GM18951 (cell line): Measurements from ENCODE around the gene SLC38A11.

Experiments used
- POLR2A ChIP-seq: IDR thresholded peaks from 4 replicates; pipeline ENCODE4 v1.6.1; 2011; ENCODE audit warnings: mild to moderate bottlenecking; ENCODE audit not compliant: insufficient read length, insufficient read depth; ENCODE audit errors: extremely low read depth
- in situ Hi-C: fragments of 300-500 bp; cut with MboI; formaldehyde crosslinking; loops from one replicate; pipeline ENCODE4 v1.12.0; 2022; ENCODE audit warnings: low sequenced_read_pairs, mixed read lengths, inconsistent platforms; ENCODE audit not compliant: unreplicated experiment

The SLC38A11 gene

GRCh38 chr2:164896226-164896625 is 59.1 kb downstream of the SLC38A11 start:
- in situ Hi-C loops = no loop called here
- TF ChIP-seq POLR2A = no peak

GRCh38 chr2:164891460-164891859 is 63.9 kb downstream of the SLC38A11 start:
- TF ChIP-seq POLR2A = no peak
- in situ Hi-C loops = no loop called here

DNA sequence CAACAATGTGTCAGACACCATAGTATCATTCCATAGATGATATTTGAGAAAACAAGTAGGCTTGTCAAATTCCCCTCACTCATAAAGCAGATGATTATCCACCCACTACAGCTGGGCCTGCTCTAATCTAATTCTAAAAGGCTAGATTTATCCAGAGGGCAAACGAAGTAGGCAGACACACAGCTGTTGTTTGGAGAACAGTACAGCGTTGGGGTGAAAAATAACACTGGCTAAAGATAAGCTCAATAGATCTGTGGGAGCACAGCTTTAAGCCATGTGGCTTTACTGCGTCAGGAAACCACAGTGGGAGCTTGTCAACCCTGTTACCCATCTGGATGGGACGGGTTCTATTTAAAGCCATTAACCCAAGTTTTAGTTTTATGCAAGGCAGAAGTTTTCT is 64.8 kb downstream of the SLC38A11 start:
- in situ Hi-C loops = no loop called here

DNA sequence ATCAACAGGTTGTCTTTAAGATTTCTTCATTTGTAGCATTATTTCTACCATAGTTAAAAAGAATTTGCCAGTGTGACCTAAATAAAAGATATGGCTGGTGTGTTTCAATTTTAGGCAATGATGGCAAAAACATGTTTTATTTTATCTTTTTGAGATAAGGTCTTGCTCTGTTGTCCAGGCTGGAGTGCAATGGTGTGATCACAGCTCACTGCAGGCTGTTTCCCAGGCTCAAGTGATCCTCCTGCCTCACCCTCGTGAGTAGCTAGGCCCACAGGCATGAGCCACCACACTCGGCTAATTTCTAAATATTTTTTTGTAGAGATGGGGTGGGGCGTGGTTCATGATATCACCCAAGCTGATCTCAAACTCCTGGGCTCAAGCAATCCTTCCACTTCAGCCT is 66.7 kb downstream of the SLC38A11 start:
- in situ Hi-C loops = no loop called here

More for the DNA sequence above, 64.8 kb downstream of the SLC38A11 start:
- no peak for TF ChIP-seq POLR2A

GRCh38 chr2:164887434-164888144 is 67.7 kb downstream of the SLC38A11 start:
- in situ Hi-C loops = no loop called here

More for the DNA sequence above, 66.7 kb downstream of the SLC38A11 start:
- no peak for TF ChIP-seq POLR2A

DNA sequence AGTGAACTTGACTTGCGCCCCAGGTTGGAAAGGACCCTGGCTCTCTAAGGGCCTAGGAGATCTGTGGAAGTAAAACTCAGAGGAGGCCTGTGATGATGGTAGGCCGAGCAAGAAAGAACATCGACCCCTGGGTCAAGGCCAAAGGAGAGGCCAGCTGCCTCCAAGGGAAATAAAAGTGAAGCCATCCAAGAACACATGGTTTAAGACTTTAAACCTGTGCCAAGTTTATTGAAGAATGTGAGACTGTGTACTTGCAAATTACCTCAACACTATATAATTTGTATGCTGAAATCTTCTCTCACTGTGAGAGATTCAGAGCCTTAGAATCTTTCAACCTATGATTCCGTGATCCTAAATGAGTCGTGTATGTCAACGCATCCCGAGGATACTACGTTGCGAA is 73.0 kb downstream of the SLC38A11 start:
- no peak for TF ChIP-seq POLR2A
- in situ Hi-C loops = no loop called here

More at GRCh38 chr2:164887434-164888144, 67.7 kb downstream of the SLC38A11 start:
- no peak for TF ChIP-seq POLR2A

DNA sequence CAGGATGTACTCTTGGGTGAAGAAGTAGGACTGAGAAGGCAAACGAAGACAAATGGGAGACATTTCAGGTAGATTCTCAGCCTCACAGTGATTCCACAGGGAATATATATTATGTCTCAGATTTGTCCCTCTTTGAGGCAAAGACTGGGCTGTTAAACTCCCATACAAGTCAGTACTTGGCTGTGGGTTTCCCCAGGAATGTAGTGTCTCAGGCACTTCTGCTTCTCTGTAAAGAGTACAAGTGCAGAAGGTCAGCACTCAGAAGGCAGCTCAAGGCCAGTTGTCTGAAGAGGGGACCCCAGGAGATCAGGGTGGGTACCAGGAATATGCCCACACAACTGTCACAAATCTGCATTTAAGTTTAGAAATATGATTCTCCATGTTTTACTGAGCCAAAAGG is 73.8 kb downstream of the SLC38A11 start:
- in situ Hi-C loops = no loop called here
- TF ChIP-seq POLR2A = no peak

DNA sequence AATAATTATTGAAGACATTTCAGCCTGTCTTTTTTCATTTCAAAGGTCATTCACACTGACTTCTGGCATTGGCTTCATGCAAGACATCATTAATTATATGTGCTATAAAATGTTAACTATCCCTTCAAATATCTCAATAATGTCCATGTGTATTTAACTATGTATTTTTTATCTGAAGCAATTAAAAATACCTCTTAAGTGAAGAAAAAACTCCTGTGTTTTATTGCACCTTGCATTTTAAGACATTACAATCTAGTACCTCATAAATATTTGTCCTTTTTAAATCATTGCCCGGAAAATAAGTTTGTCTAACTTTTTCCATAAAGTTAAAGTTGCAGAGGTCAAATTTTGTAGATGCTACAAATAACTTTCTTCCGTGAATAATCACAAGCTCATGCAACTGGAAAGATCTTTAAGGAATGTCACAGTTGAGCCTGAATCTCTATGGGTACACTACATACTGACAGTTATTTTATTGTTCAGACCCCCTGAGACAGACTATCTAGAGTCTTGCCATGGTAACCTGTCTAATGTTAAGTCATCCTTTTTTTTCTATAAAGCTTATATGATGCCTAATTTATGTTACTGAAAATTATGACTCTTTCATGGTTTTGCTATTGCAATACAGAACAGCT is 75.3 kb downstream of the SLC38A11 start:
- in situ Hi-C loops = no loop called here
- TF ChIP-seq POLR2A = no peak

DNA sequence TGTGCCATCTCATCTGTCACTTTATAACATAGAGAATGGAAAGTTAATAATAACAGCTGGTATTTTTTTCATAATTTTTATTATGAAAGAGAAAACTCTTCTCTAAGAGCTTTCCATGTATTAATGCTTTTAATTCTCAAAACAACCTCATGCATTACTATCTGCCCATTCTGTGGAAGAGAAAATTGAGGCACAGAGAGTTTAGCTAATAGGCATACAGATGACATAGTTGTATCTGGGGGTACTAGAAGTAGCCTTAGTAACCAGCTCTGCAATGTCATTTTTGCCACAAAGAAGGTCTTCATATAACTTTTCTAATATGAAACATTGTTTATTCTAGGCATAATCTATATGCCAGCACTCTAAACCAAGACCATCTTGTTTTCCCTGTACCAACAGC is 77.4 kb downstream of the SLC38A11 start:
- TF ChIP-seq POLR2A = no peak
- in situ Hi-C loops = no loop called here

DNA sequence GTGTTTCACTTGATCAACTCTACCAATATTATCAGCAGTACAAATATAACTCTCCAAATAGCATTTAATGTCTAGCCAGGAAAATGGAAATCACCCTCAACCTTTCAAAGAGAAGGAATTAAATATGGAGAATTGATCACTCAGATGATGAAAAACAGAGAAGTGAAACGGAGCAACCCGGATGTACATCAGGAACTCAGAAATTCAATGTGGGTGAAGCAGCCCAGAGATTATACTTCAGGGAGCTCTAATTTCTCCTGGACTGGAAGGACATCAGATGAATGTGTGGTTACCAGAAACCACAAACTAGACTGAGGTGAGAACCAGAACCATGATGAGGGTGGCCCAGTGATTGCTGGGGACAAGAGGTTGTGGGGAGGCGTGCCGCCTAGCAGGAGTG is 78.2 kb downstream of the SLC38A11 start:
- TF ChIP-seq POLR2A = no peak
- in situ Hi-C loops = no loop called here

GRCh38 chr2:164875334-164876205 is 79.8 kb downstream of the SLC38A11 start:
- in situ Hi-C loops = no loop called here
- TF ChIP-seq POLR2A = no peak

GRCh38 chr2:164873210-164873908 is 82.0 kb downstream of the SLC38A11 start:
- in situ Hi-C loops = no loop called here
- TF ChIP-seq POLR2A = no peak

GRCh38 chr2:164871404-164871803 is 83.9 kb downstream of the SLC38A11 start:
- in situ Hi-C loops = no loop called here
- no peak for TF ChIP-seq POLR2A
